K562 (cell line): Measurements from ENCODE around the gene TYROBP. TPM values are rescaled to one million over a fixed set of nuclear protein-coding genes. Genes with fewer than 3 reads are reported as not detected.

ENCODE experiments used
- ATAC-seq: fragments of 200-7000 bp; cut with Tn5 transposase; 3 replicates; pipeline ENCODE4 v1.9.1; 2020; ENCODE audit warnings: moderate library complexity
- BruUV-seq: library from RNA; stranded (reverse); fragments of 400-500 nt; replicated peaks from 2 replicates; lab custom pipeline; 2021; lab: Mats Ljungman, UMichigan
- CTCF ChIA-PET: fragments of 300-600 bp; formaldehyde crosslinking; extraction: SDS; loops from one replicate; lab custom pipeline; 2021; ENCODE audit warnings: low intra/inter-chr PET ratio; lab: Yijun Ruan, JAX
- POLR2A ChIA-PET: fragments of 300-600, 350-650 bp; sonication (Branson Sonifier 250); formaldehyde crosslinking; extraction: SDS; loops from one replicate; lab custom pipeline; 2021; ENCODE audit warnings: antibody characterized with exemption, inconsistent platforms; lab: Yijun Ruan, JAX
- DNase-seq, 4 experiments: peaks; one replicate each; pipeline versions ENCODE4 v3.0.0 to v3.0.0-alpha.2; 2011 to 2018; ENCODE audit warnings: low spot score in 3 of 4, mixed read lengths in 3 of 4; ENCODE audit errors: extremely low read depth in 1 of 4
- FAIRE-seq: peaks from 2 replicates; lab custom pipeline; 2011; peaks lifted over from hg19 to GRCh38; lab: Jason Lieb, UNC
- H2AFZ ChIP-seq: 2 replicates; pipeline ENCODE4 v1.6.0; 2011; ENCODE audit warnings: low read depth, low read length, control low read depth, inconsistent platforms
- H3K27ac ChIP-seq: fragments of 200-600 bp; 3 replicates; pipeline ENCODE4 v1.8.0; 2011; ENCODE audit warnings: low read depth, mild to moderate bottlenecking, control low read depth, inconsistent platforms, low read length, moderate library complexity, mixed read lengths; ENCODE audit errors: extremely low read depth
- H3K27me3 ChIP-seq, 2 experiments: fragments of 300-600 bp in 1 of 2; 2 replicates in 1 of 2; 3 replicates in 1 of 2; pipeline versions ENCODE4 v1.6.0 to v1.8.0; 2011; ENCODE audit warnings: inconsistent platforms in 2 of 2, low read length in 2 of 2, mild to moderate bottlenecking in 1 of 2, mixed read lengths in 1 of 2, moderate library complexity in 1 of 2; ENCODE audit not compliant: control insufficient read depth in 2 of 2, insufficient read depth in 2 of 2
- H3K36me3 ChIP-seq: fragments of 300-600 bp; 3 replicates; pipeline ENCODE4 v1.8.0; 2011; ENCODE audit warnings: mild to moderate bottlenecking, low read length, inconsistent platforms; ENCODE audit not compliant: control insufficient read depth, insufficient read depth
- H3K4me1 ChIP-seq, 2 experiments: fragments of 200-600 bp in 1 of 2; replicated peaks in 1 of 2; 2 replicates in 1 of 2; 3 replicates in 1 of 2; pipeline versions ENCODE4 v1.5.1 to v1.8.0; 2011; ENCODE audit warnings: inconsistent platforms in 2 of 2, low read length in 2 of 2, mild to moderate bottlenecking in 1 of 2, mixed read lengths in 1 of 2, moderate library complexity in 1 of 2; ENCODE audit not compliant: control insufficient read depth in 2 of 2, insufficient read depth in 2 of 2
- H3K4me2 ChIP-seq: 2 replicates; pipeline ENCODE4 v1.6.1; 2011; ENCODE audit warnings: low read length, control low read depth, inconsistent platforms, mixed read lengths; ENCODE audit not compliant: insufficient read depth
- H3K4me3 ChIP-seq: fragments of 200-600 bp; sonication (generic), shearing (Covaris generic); 2 replicates; pipeline ENCODE4 v1.5.1; 2016; ENCODE audit warnings: control low read depth, inconsistent platforms
- H3K79me2 ChIP-seq: fragments of 200-600 bp; 3 replicates; pipeline ENCODE4 v1.8.0; 2011; ENCODE audit warnings: low read length, inconsistent platforms; ENCODE audit not compliant: control insufficient read depth, insufficient read depth
- H3K9ac ChIP-seq, 2 experiments: 2 replicates each; pipeline versions ENCODE4 v1.6.0 to v1.6.1; 2011; ENCODE audit warnings: low read depth in 2 of 2, low read length in 2 of 2, control low read depth in 1 of 2, inconsistent platforms in 1 of 2, mild to moderate bottlenecking in 1 of 2, mixed read lengths in 1 of 2; ENCODE audit not compliant: insufficient read depth in 1 of 2
- H3K9me1 ChIP-seq: one replicate; pipeline ENCODE4 v1.6.0; 2011; ENCODE audit warnings: inconsistent platforms, mild to moderate bottlenecking, low read length, moderate library complexity; ENCODE audit not compliant: control insufficient read depth, insufficient read depth
- H3K9me3 ChIP-seq: replicated peaks from 2 replicates; pipeline ENCODE4 v1.5.1; 2011; ENCODE audit warnings: low read depth, low read length, inconsistent platforms; ENCODE audit not compliant: control insufficient read depth, insufficient read depth
- H4K20me1 ChIP-seq: replicated peaks from 2 replicates; pipeline ENCODE4 v1.6.1; 2011; ENCODE audit warnings: low read length, inconsistent platforms, mixed read lengths; ENCODE audit not compliant: control insufficient read depth, insufficient read depth
- FOS ChIP-seq: IDR thresholded peaks from 3 replicates; pipeline ENCODE4 v1.6.1; 2011; ENCODE audit not compliant: insufficient read length; ENCODE audit errors: extremely low read depth
- PHF8 ChIP-seq: fragments of 200-600 bp; sonication (generic); IDR thresholded peaks from 2 replicates; pipeline ENCODE4 v1.6.1; 2012; ENCODE audit warnings: mixed run types, mild to moderate bottlenecking, inconsistent platforms, low read length, moderate library complexity, borderline replicate concordance
- SAP30 ChIP-seq: fragments of 200-600 bp; sonication (generic); IDR thresholded peaks from 2 replicates; pipeline ENCODE4 v1.6.1; 2012; ENCODE audit warnings: borderline replicate concordance, low read depth, mild to moderate bottlenecking, moderate library complexity, low read length, control low read depth, inconsistent platforms; ENCODE audit not compliant: insufficient read depth, poor library complexity, severe bottlenecking
- WGBS: fragments of 100-300 bp; shearing (Covaris generic); methylation state at CpG from one replicate; pipeline ENCODE4 v1.1.6; 2016; ENCODE audit warnings: low coverage, mixed read lengths; ENCODE audit not compliant: insufficient coverage; ENCODE audit errors: missing lambda C conversion rate; 5-methylcytosine and 5-hydroxymethylcytosine counted together
- in situ Hi-C: fragments of 300-500 bp; cut with MboI; formaldehyde crosslinking; loops from 4 replicates; pipeline ENCODE4 v1.15.0; 2018; ENCODE audit warnings: inconsistent platforms, mixed read lengths
- intact Hi-C: fragments of 100-400 bp; cut with micrococcal nuclease; formaldehyde crosslinking; loops from 2 replicates; pipeline ENCODE4 v1.14.2; 2022
- polyA plus RNA-seq, 8 experiments: library from polyadenylated mRNA; depleted of rRNA in 4 of 8; stranded (reverse) in 5 of 8; unstranded in 3 of 8; fragments of >200 nt; fragmentation: Nextera tagmentation in 2 of 8; fragmentation: Illumina TruSeq in 1 of 8; extraction: Ambion mirVana in 2 of 8; extraction: Trizol in 1 of 8; gene quantifications; 2 replicates each; pipeline versions ENCODE4 v1.2.1 to v1.2.3, GENCODE V29; 2011 to 2014; ENCODE audit warnings: inconsistent platforms in 1 of 8, missing spikeins in 1 of 8
- total RNA-seq, 7 experiments: library from RNA; depleted of rRNA in 6 of 7; stranded (reverse); fragments of >200 nt in 6 of 7; fragmentation: Illumina TruSeq in 2 of 7; extraction: Trizol in 2 of 7; gene quantifications; 2 replicates each; pipeline versions ENCODE4 v1.2.1 to v1.2.3, GENCODE V29; 2011 to 2021; ENCODE audit warnings: low replicate concordance in 1 of 7

TYROBP gene
- total and polyA plus RNA-seq, 9 of the 15 experiments (the other 6 are each of a cell fraction or from before 2014, with no cell fraction given) = 0.72 to 8.2 (median 2.4) TPM

DNA sequence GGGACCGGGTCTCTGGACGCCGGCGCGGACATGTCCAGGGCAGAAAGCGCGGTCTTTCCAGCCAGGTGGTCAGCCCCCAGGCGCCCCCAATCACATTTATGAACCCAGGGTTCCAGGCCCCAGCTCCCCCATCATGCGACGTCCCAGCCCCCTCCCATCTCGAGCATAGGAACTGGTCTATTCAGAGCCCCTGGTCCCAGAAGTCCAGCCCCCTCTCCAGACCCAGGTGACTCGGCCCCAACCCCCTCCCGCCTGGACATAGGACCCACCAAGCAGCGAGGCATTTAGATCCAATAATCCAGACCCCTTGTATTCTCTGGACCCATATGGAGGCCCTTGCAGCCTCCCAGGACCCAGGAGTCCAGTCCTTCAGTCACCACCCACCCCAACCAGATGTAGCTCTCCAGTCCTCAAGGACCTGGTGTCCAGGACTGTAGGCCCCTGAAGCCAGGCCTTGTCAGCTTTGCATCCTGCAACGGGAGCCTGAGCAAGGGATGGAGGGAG is 39.2 kb downstream of the TYROBP start:
- POLR2A ChIA-PET = interaction anchor here (0.6 to 1.7 kb wide), 2 partner anchors 11 to 33 kb away, joined by 4 to 9 read pairs; no protein-coding TSS in a partner anchor
- Histone ChIP-seq H3K4me3 (peak overlapping the region; percentile 36; the same call in 1 of the 2 replicates), H3K4me2 (no peak overlapping the region; the same call in 1 of the 2 replicates)
- CTCF ChIA-PET = no interaction called here
- TF ChIP-seq FOS (no peak), PHF8 (peak; percentile 4; the same call in 1 of the 2 replicates), SAP30 (peak; percentile 4)
- TF ChIP-seq, all 486 proteins: peak for 2
- Histone ChIP-seq H3K4me1 (peaks cover 20 to 45% of the 10 kb centered on the region in 2 experiments), H3K36me3 (no peaks in the 10 kb centered on the region), H4K20me1 (peaks cover 4% of the 10 kb centered on the region; the same call in 1 of the 2 replicates), H3K9me1 (no peaks in the 10 kb centered on the region), H3K9ac (no peak overlapping the region), H3K9me3 (no peaks in the 10 kb centered on the region), H3K27me3 (peaks cover 0 to 5% of the 10 kb centered on the region in 2 experiments; a peak in 1 of 5 replicates), H2AFZ (no peak overlapping the region; the same call in none of the 2 replicates), H3K27ac (no peak overlapping the region), H3K79me2 (no peaks in the 10 kb centered on the region)
- ATAC-seq (no peak), FAIRE-seq (no peak), DNase-seq (no peak)
- WGBS = 6% methylated on average over 7 of the region's 15 CpGs
- BruUV-seq = no TSS peak
- intact Hi-C loops (no loop called here), in situ Hi-C loops (no loop called here)
